BJ (cell line): ENCODE data around the gene NUDT22. TPM values are rescaled to one million over a fixed set of nuclear protein-coding genes. Genes with fewer than 3 reads are reported as not detected.

Experiments
- CTCF ChIA-PET: fragments of 350-600 bp; formaldehyde crosslinking; extraction: SDS; loops from one replicate; lab custom pipeline; 2021; ENCODE audit warnings: antibody characterized with exemption, inconsistent platforms; lab: Yijun Ruan, JAX
- POLR2A ChIA-PET: fragments of 300-600 bp; sonication (Branson Sonifier 250); formaldehyde crosslinking; extraction: SDS; loops from one replicate; lab custom pipeline; 2021; ENCODE audit warnings: antibody characterized with exemption; lab: Charles Lee
- DNase-seq: peaks from one replicate; pipeline ENCODE4 v3.0.0-alpha.2; 2011; ENCODE audit warnings: low read depth
- H3K27me3 ChIP-seq: 2 replicates; pipeline ENCODE4 v1.6.0; 2011; ENCODE audit warnings: low read length; ENCODE audit not compliant: control insufficient read depth, insufficient read depth
- H3K36me3 ChIP-seq: 2 replicates; pipeline ENCODE4 v1.5.1; 2011; ENCODE audit warnings: low read length; ENCODE audit not compliant: control insufficient read depth, insufficient read depth
- H3K4me3 ChIP-seq: 2 replicates; pipeline ENCODE4 v1.5.1; 2011; ENCODE audit warnings: low read depth, mild to moderate bottlenecking, control low read depth, low read length
- polyA plus RNA-seq: library from polyadenylated mRNA; depleted of rRNA; stranded (reverse); fragments of >200 nt; gene quantifications from 2 replicates; pipeline ENCODE4 v1.2.3, GENCODE V29; 2011
- TF ChIP-seq, protein P1 (sequence below): IDR thresholded peaks from 2 replicates; pipeline ENCODE4 v1.5.1; 2011; ENCODE audit warnings: low read depth, mild to moderate bottlenecking, control low read depth, inconsistent platforms, low read length, moderate library complexity; ENCODE audit not compliant: insufficient read depth

NUDT22 gene
- polyA plus RNA-seq, 1 experiment: 51.2 TPM

DNA sequence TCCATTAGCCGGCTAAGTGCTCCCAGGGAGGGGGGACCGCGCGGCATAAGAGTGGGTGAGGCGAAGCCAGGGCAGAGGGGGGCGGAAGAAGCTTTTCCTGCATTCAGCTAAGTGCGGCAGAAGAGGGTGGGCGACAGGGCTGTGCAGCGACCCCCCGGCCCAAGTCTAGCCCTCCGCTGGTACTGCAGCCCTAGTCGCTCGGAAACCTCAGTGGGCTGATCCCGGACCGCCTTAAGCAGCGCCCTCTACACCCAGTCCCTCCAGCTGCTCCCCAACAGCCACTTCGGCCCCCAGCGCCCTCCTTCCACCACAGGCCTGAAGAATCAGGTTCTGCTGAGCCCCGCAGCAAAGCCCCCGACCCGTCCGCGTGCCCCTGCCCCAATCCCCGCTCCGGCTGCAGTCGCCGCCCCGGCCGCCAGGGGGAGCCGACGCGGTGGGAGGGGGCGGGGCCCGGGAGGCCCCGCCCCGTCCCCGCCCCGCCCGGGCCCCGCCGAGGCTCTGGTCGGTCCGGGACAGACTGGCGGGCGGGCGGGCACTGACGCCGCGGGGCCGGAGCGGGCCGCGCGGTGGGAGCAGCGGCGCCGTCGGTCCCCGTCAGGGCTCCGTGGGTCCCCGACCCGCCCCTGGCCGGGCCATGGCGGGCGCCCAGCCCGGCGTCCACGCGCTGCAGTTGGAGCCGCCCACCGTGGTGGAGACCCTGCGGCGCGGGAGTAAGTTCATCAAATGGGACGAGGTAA is 25.1 kb downstream of the NUDT22 start, which contains the start of gene PLCB3:
TSS of gene PLCB3 (plus strand) at position 515 of the 737 bp plus-strand sequence. CDS start at position 635, 120 bp downstream.
- H3K27me3 ChIP-seq: no peaks in the 10 kb centered on the region
- POLR2A ChIA-PET: no interaction called here
- DNase-seq: no peak
- CTCF ChIA-PET: interaction anchor here (0.6 to 8.2 kb wide), 27 partner anchors 8 to 106 kb away, joined by 3 to 92 read pairs (median 5); partner anchors contain the start of genes CATSPERZ, DNAJC4, ESRRA and FERMT3
- peak within 1 kb of the TSS; percentile 79 for H3K4me3 ChIP-seq
- peaks cover 10% of the 10 kb centered on the region for H3K36me3 ChIP-seq
- TF ChIP-seq, protein P1, sequence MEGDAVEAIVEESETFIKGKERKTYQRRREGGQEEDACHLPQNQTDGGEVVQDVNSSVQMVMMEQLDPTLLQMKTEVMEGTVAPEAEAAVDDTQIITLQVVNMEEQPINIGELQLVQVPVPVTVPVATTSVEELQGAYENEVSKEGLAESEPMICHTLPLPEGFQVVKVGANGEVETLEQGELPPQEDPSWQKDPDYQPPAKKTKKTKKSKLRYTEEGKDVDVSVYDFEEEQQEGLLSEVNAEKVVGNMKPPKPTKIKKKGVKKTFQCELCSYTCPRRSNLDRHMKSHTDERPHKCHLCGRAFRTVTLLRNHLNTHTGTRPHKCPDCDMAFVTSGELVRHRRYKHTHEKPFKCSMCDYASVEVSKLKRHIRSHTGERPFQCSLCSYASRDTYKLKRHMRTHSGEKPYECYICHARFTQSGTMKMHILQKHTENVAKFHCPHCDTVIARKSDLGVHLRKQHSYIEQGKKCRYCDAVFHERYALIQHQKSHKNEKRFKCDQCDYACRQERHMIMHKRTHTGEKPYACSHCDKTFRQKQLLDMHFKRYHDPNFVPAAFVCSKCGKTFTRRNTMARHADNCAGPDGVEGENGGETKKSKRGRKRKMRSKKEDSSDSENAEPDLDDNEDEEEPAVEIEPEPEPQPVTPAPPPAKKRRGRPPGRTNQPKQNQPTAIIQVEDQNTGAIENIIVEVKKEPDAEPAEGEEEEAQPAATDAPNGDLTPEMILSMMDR: peak; percentile 68

DNA sequence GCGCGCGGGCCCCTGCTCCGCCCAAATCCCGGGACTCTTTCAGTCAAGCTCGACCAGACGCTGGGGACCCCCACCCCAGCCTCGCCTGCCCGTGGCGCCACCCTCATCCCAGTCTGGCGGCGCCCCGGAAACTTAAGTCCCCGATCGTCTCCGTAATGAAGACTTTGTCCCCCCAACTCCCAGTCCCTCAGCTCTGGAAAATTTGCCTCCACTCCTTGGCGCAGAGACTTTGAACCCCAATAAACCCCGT is 25.6 kb downstream of the NUDT22 start:
- TF ChIP-seq, protein P1: no peak
- DNase-seq: no peak
- CTCF ChIA-PET: interaction anchor here (0.6 to 8.2 kb wide), 22 partner anchors 9 to 102 kb away, joined by 3 to 92 read pairs (median 6); partner anchors contain the start of genes CATSPERZ, DNAJC4, ESRRA and FERMT3
- peak overlapping the region; percentile 79 for H3K4me3 ChIP-seq
- no peaks in the 10 kb centered on the region for H3K27me3 ChIP-seq
- peaks cover 15% of the 10 kb centered on the region for H3K36me3 ChIP-seq
- POLR2A ChIA-PET: no interaction called here

DNA sequence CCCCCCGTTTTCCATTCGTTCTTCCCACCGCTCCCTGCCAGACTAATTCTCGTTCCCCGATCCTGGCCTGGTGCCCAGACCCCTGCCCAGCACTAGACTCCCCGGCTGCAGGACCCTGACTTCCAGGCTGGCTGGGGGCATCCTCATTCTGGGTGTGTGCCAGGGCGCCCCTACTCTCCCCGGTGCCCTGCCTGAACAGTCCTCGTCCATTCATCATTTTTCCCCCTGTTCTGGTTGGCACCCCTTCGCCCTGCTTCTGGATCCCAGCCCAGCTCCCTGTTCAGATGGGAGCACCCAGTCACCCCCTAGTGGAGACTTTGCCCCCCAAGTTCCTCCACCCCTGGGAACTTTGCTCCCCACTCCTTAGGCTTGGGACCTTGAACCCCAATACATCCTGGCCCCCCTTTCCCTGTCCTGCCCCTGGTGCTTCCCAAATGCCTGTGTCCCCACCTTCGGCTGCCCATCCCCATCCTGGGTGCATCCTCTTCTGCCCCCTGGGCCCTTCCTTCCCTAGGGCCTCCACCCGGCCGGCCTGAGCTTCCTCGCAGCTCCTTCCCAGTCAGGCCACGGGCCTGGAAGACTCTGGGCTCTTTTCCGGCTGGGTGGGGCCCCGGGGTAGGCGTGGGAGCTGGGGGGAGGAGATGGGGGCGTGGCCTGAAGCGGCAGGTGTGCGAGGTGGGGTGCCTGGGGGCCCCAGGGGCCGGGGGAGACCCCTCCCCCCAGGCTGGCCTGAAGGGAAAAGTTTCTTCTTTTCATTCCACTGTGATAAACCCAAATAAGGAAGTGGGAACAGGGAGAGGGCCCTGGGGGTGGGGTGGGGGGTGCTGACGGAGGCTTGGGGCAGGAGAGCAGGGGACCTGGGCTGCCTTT is 26.2 kb downstream of the NUDT22 start:
- ChIA-PET CTCF (interaction anchor here (0.6 to 8.2 kb wide), 20 partner anchors 9 to 109 kb away, joined by 3 to 92 read pairs (median 6); partner anchors contain the start of genes CATSPERZ, DNAJC4, ESRRA and FERMT3), POLR2A (interaction anchor here (0.5 to 0.7 kb wide), 3 partner anchors 79 to 1592 kb away, joined by 3 to 14 read pairs (median 6); no protein-coding TSS in a partner anchor)
- Histone ChIP-seq H3K4me3 (peak overlapping the region; percentile 79), H3K27me3 (no peaks in the 10 kb centered on the region), H3K36me3 (peaks cover 16% of the 10 kb centered on the region)
- TF ChIP-seq, protein P1: peak; percentile 56
- no peak for DNase-seq

DNA sequence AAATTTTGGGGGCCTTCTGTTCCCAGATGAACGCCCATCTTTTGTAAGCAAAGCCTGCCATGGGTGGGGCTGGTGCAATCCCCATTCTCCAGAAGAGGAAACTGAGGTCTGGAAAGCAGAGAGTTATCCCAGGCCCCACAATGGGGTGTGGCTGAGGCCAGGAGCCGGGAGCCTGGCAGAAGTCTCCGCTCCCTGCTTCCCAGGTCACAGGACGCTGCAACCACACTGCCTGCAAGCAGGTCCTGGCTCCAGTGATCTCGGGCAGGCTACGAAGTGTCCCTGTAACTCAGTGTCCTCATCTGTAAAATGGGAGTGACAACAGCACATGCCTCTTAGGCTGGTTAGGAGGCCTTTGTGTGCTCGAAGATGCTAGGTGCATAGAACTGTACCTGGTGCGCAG is 27.0 kb downstream of the NUDT22 start:
- Histone ChIP-seq H3K4me3 (peak overlapping the region; percentile 79), H3K36me3 (peaks cover 18% of the 10 kb centered on the region), H3K27me3 (no peaks in the 10 kb centered on the region)
- ChIA-PET CTCF (interaction anchor here (1.2 to 3.6 kb wide), 5 partner anchors 10 to 47 kb away, joined by 3 to 56 read pairs (median 18); partner anchors contain the start of gene FERMT3), POLR2A (no interaction called here)
- DNase-seq: no peak
- TF ChIP-seq, protein P1: no peak
